NCI-H2227 treated with DMSO at 0.1 percent for 48 hours (cell line): ENCODE results near the gene TK1.
A peak's percentile ranks its signal among the peaks of the same experiment; 100 is the strongest.
"Not testable (repeated sequence)": the region's sequence is repeated elsewhere in the genome, so short reads cannot be mapped to it uniquely, and the experiment has no call there.

Experiments used
- DNase-seq: peaks from one replicate; lab custom pipeline; 2025; lab: John Stamatoyannopoulos, UW

Gene TK1

GRCh38 chr17:78186692-78187595 lies at the start of gene TK1, which contains the start of gene AFMID:
Gene TK1, minus strand, starts transcription at chr17:78187052. Its CDS starts 58 bp downstream, at chr17:78186994.
Gene AFMID, plus strand, starts transcription at chr17:78187362. Its CDS starts 9 bp downstream, at chr17:78187371.
- DNase-seq, result peak; percentile 98

GRCh38 chr17:78235885-78236284 lies 49.0 kb upstream of the TK1 start:
- DNase-seq, result no peak

- not testable (repeated sequence) for DNase-seq
Measured at GRCh38 chr17:78235022-78235421, 48.2 kb upstream of the TK1 start.

GRCh38 chr17:78234261-78234865 lies 47.5 kb upstream of the TK1 start:
- no peak for DNase-seq

GRCh38 chr17:78233678-78234077 lies 46.8 kb upstream of the TK1 start:
- no peak for DNase-seq

- no peak for DNase-seq
Measured at GRCh38 chr17:78232859-78233173, 46.0 kb upstream of the TK1 start.

- no peak for DNase-seq
Measured at GRCh38 chr17:78231991-78232858, 45.4 kb upstream of the TK1 start.

- no peak for DNase-seq
Measured at GRCh38 chr17:78230996-78231935, 44.4 kb upstream of the TK1 start, which contains the start of gene TMEM235. Gene TMEM235, plus strand, starts transcription at chr17:78231631. Its CDS starts 393 bp downstream, at chr17:78232024.

GRCh38 chr17:78230252-78230962 lies 43.6 kb upstream of the TK1 start:
- DNase-seq, result no peak

- DNase-seq, result no peak
Measured at GRCh38 chr17:78228176-78228575, 41.3 kb upstream of the TK1 start.

- no peak for DNase-seq
Measured at GRCh38 chr17:78227455-78227916, 40.6 kb upstream of the TK1 start.

- no peak for DNase-seq
Measured at GRCh38 chr17:78226759-78227454, 40.1 kb upstream of the TK1 start.

- DNase-seq, result no peak
Measured at GRCh38 chr17:78226055-78226758, 39.4 kb upstream of the TK1 start.

- DNase-seq, result no peak
Measured at GRCh38 chr17:78225088-78225865, 38.4 kb upstream of the TK1 start.

- peak; percentile 83 for DNase-seq
Measured at GRCh38 chr17:78224231-78225087, 37.6 kb upstream of the TK1 start.

- DNase-seq, result no peak
Measured at GRCh38 chr17:78223765-78224164, 36.9 kb upstream of the TK1 start.

- no peak for DNase-seq
Measured at GRCh38 chr17:78223061-78223460, 36.2 kb upstream of the TK1 start.
